A549 (cell line): ENCODE results near the gene PPP2R3A. TPM values are rescaled to one million over a fixed set of nuclear protein-coding genes. Genes with fewer than 3 reads are reported as not detected.

ENCODE experiments used
- ATAC-seq, 2 experiments: fragments of 200-7000 bp in 1 of 2; fragments of >200 bp in 1 of 2; cut with Nextera tagmentation in 1 of 2; cut with Tn5 transposase in 1 of 2; 3 replicates each; pipeline versions ENCODE4 v1.8.0 to v1.9.1; 2018 to 2020; ENCODE audit warnings: mild to moderate bottlenecking in 1 of 2, moderate library complexity in 1 of 2
- CTCF ChIA-PET: fragments of 300-600 bp; sonication (Branson Sonifier 250); formaldehyde crosslinking; extraction: SDS; loops from one replicate; lab custom pipeline; 2021; ENCODE audit warnings: antibody characterized with exemption, inconsistent platforms; lab: Yijun Ruan, JAX
- POLR2A ChIA-PET: fragments of 350-600 bp; formaldehyde crosslinking; extraction: SDS; loops from one replicate; lab custom pipeline; 2021; ENCODE audit warnings: antibody characterized with exemption, inconsistent platforms; lab: Yijun Ruan, JAX
- DNase-seq, 2 experiments: peaks; one replicate each; pipeline versions ENCODE4 v3.0.0 to v3.0.0-alpha.2; 2011 to 2016; ENCODE audit warnings: low read depth in 1 of 2, low spot score in 1 of 2
- FAIRE-seq: peaks from 2 replicates; lab custom pipeline; 2011; peaks lifted over from hg19 to GRCh38; lab: Jason Lieb, UNC
- H3K27ac ChIP-seq, 2 experiments: fragments of >200 bp; sonication (Bioruptor Twin); formaldehyde crosslinking; 3 replicates each; pipeline ENCODE4 v1.5.1; 2016 to 2017
- H3K4me1 ChIP-seq: fragments of >200 bp; sonication (Bioruptor Twin); formaldehyde crosslinking; 3 replicates; pipeline ENCODE4 v1.6.1; 2016
- H3K4me2 ChIP-seq: fragments of >200 bp; sonication (Bioruptor Twin); formaldehyde crosslinking; 3 replicates; pipeline ENCODE4 v1.6.1; 2016
- H3K4me3 ChIP-seq: fragments of >200 bp; sonication (Bioruptor Twin); formaldehyde crosslinking; 3 replicates; pipeline ENCODE4 v1.5.1; 2016
- H3K9me3 ChIP-seq: fragments of >200 bp; sonication (Bioruptor Twin); formaldehyde crosslinking; 3 replicates; pipeline ENCODE4 v1.6.1; 2016
- EHMT2 ChIP-seq: fragments of 200-600 bp; sonication (generic); IDR thresholded peaks from 2 replicates; pipeline ENCODE4 v1.6.1; 2016; ENCODE audit warnings: antibody characterized with exemption, low read depth, mild to moderate bottlenecking, moderate library complexity
- EP300 ChIP-seq, 2 experiments: fragments of >200 bp; sonication (Bioruptor Twin); formaldehyde crosslinking; IDR thresholded peaks; 2 replicates in 1 of 2; 3 replicates in 1 of 2; pipeline ENCODE4 v1.6.1; 2016 to 2017
- FOSB ChIP-seq: fragments of 250-450 bp; sonication (Bioruptor Pico); IDR thresholded peaks from 2 replicates; pipeline ENCODE4 v1.5.0; 2020; ENCODE audit warnings: mild to moderate bottlenecking, moderate library complexity
- HDAC2 ChIP-seq: fragments of 200-600 bp; sonication (generic); IDR thresholded peaks from 2 replicates; pipeline ENCODE4 v1.6.1; 2016
- HEYL ChIP-seq: fragments of 250-450 bp; sonication (Bioruptor Pico); IDR thresholded peaks from 2 replicates; pipeline ENCODE4 v1.8.0; 2021; ENCODE audit warnings: mild to moderate bottlenecking, moderate library complexity
- HOXB5 ChIP-seq: fragments of 250-450 bp; sonication (Bioruptor Pico); IDR thresholded peaks from 2 replicates; pipeline ENCODE4 v1.5.0; 2020; ENCODE audit warnings: mild to moderate bottlenecking, moderate library complexity
- KDM1A ChIP-seq: fragments of 200-600 bp; sonication (generic); IDR thresholded peaks from 2 replicates; pipeline ENCODE4 v1.6.1; 2016; ENCODE audit warnings: low read depth, mild to moderate bottlenecking
- KDM5A ChIP-seq: fragments of 200-600 bp; sonication (generic); IDR thresholded peaks from 2 replicates; pipeline ENCODE4 v1.6.1; 2016; ENCODE audit warnings: antibody characterized with exemption, mild to moderate bottlenecking
- MAFK ChIP-seq: fragments of 450-650 bp; IDR thresholded peaks from 2 replicates; pipeline ENCODE4 v1.6.1; 2014; ENCODE audit not compliant: partially characterized antibody
- MAZ ChIP-seq: fragments of 150-350 bp; IDR thresholded peaks from 2 replicates; pipeline ENCODE4 v1.6.1; 2014; ENCODE audit warnings: antibody characterized with exemption, low read depth, low read length, borderline replicate concordance
- NFE2L2 ChIP-seq: fragments of 150-350 bp; conservative IDR thresholded peaks from 2 replicates; pipeline ENCODE4 v1.6.1; 2014; ENCODE audit warnings: low read length
- PHF8 ChIP-seq: fragments of 200-600 bp; sonication (generic); IDR thresholded peaks from 2 replicates; pipeline ENCODE4 v1.6.1; 2016; ENCODE audit warnings: low read depth, mild to moderate bottlenecking, antibody characterized with exemption, moderate library complexity, borderline replicate concordance
- POLR2AphosphoS2 ChIP-seq: conservative IDR thresholded peaks from 2 replicates; pipeline ENCODE4 v1.6.1; 2012; ENCODE audit warnings: low read length, improper control_type of control experiment, inconsistent platforms
- RAD21 ChIP-seq, 2 experiments: fragments of >200 bp in 1 of 2; sonication (Bioruptor Twin) in 1 of 2; formaldehyde crosslinking in 1 of 2; IDR thresholded peaks in 1 of 2; conservative IDR thresholded peaks in 1 of 2; 2 replicates in 1 of 2; 3 replicates in 1 of 2; pipeline ENCODE4 v1.6.1; 2012 to 2018; ENCODE audit warnings: inconsistent platforms in 1 of 2
- REST ChIP-seq: fragments of 200-600 bp; sonication (generic); IDR thresholded peaks from 2 replicates; pipeline ENCODE4 v1.6.1; 2016; ENCODE audit warnings: antibody characterized with exemption, mild to moderate bottlenecking, moderate library complexity
- SMC3 ChIP-seq: fragments of >200 bp; sonication (Bioruptor Twin); formaldehyde crosslinking; IDR thresholded peaks from 3 replicates; pipeline ENCODE4 v1.6.1; 2018; ENCODE audit warnings: inconsistent platforms
- SREBF2 ChIP-seq: fragments of 450-650 bp; IDR thresholded peaks from 2 replicates; pipeline ENCODE4 v1.6.1; 2014; ENCODE audit warnings: mild to moderate bottlenecking, moderate library complexity
- TFCP2L1 ChIP-seq: fragments of 250-450 bp; sonication (Bioruptor Pico); IDR thresholded peaks from 2 replicates; pipeline ENCODE4 v1.5.0; 2021; ENCODE audit warnings: mild to moderate bottlenecking
- TP53 ChIP-seq: fragments of 250-450 bp; sonication (Bioruptor Pico); IDR thresholded peaks from 2 replicates; pipeline ENCODE4 v1.5.0; 2021; ENCODE audit warnings: mild to moderate bottlenecking, moderate library complexity
- ZC3H11A ChIP-seq: fragments of 450-650 bp; IDR thresholded peaks from 2 replicates; pipeline ENCODE4 v1.6.1; 2014; ENCODE audit warnings: antibody characterized with exemption, mild to moderate bottlenecking
- ZSCAN20 ChIP-seq: fragments of 250-450 bp; sonication (Bioruptor Pico); IDR thresholded peaks from 2 replicates; pipeline ENCODE4 v1.8.0; 2022; ENCODE audit warnings: mild to moderate bottlenecking, moderate library complexity
- WGBS: methylation state at CpG from one replicate; pipeline ENCODE4 v1.1.6; 2017; ENCODE audit errors: missing lambda C conversion rate; 5-methylcytosine and 5-hydroxymethylcytosine counted together
- polyA plus RNA-seq, 4 experiments: library from polyadenylated mRNA; depleted of rRNA in 3 of 4; stranded (reverse); fragments of >200 nt; fragmentation: RNase III in 1 of 4; extraction: RNeasy Plus Mini Kit Qiagen cat#74134 plus additional on column Dnase treatment in 1 of 4; gene quantifications; 2 replicates in 3 of 4; 3 replicates in 1 of 4; pipeline ENCODE4 v1.2.3, GENCODE V29; 2011 to 2017
- TF ChIP-seq, protein P1 (sequence below): IDR thresholded peaks from 2 replicates; pipeline ENCODE4 v1.6.1; 2012; ENCODE audit warnings: low read depth, borderline replicate concordance
- TF ChIP-seq, protein P2 (sequence below): IDR thresholded peaks from 2 replicates; pipeline ENCODE4 v1.6.1; 2012

PPP2R3A gene
- polyA plus RNA-seq, 2 of the 4 experiments (the other 2 are of a cell fraction) = 1.9 to 3.2 TPM

- ATAC-seq = no peak
- Histone ChIP-seq H3K27ac (no peak overlapping the region), H3K9me3 (no peaks in the 10 kb centered on the region)
- no peak for DNase-seq
- CTCF ChIA-PET = interaction anchor here (1.6 kb wide), 1 partner anchor 14 kb away, joined by 3 read pairs; no protein-coding TSS in a partner anchor
- POLR2A ChIA-PET = no interaction called here
- no peak for FAIRE-seq
- TF ChIP-seq ZC3H11A (no peak), POLR2AphosphoS2 (no peak), TFCP2L1 (CRISPR knock-in tag) (no peak), HEYL (CRISPR knock-in tag) (no peak), SREBF2 (no peak), HOXB5 (no peak)
- TF ChIP-seq, all 56 proteins: peak for 0
- no peak overlapping the region for H3K4me2 ChIP-seq
- no peaks in the 10 kb centered on the region for H3K4me1 ChIP-seq
- 86% methylated on average over 4 of the region's 4 CpGs for WGBS
- no peak overlapping the region for H3K4me3 ChIP-seq
These were observed 139.5 kb downstream of the PPP2R3A start for GRCh38 chr3:136105044-136105443.

DNA sequence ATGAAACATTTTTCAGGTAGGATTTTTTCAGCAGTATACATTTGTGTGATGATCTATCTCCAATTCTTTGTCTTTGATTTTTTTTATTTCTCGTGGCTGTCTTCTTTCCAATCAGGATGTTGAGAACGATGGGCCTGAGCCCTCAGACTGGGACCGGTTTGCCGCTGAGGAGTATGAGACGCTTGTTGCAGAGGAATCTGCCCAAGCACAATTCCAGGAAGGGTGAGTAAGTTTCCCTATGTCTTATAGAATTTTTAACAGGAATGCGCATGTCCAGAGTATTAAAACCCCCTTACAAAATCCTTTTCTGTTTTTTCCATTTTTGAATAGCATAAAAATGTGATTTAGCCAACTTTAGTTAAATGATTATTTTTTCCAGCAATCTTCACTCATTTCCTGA lies 140.6 kb downstream of the PPP2R3A start:
- no peak overlapping the region for H3K27ac ChIP-seq
- ChIA-PET POLR2A (no interaction called here), CTCF (no interaction called here)
- no peak for DNase-seq
- ATAC-seq = no peak
- 88% methylated on average over 6 of the region's 6 CpGs for WGBS
- no peak overlapping the region for H3K4me2 ChIP-seq
- no peak for FAIRE-seq
- TF ChIP-seq RAD21 (conservative IDR thresholded peaks at IDR 0.05 in 1 of 2, IDR thresholded peaks at IDR 0.05 in 1 of 2) (no peak), KDM1A (no peak), MAFK (no peak), SMC3 (no peak), PHF8 (no peak), HDAC2 (no peak), EHMT2 (no peak), NFE2L2 (no peak), FOSB (CRISPR knock-in tag) (no peak), TP53 (no peak), MAZ (no peak), KDM5A (no peak), EP300 (IDR thresholded peaks at IDR 0.05) (no peak), REST (no peak), ZSCAN20 (CRISPR knock-in tag) (no peak)
- TF ChIP-seq, protein P1, sequence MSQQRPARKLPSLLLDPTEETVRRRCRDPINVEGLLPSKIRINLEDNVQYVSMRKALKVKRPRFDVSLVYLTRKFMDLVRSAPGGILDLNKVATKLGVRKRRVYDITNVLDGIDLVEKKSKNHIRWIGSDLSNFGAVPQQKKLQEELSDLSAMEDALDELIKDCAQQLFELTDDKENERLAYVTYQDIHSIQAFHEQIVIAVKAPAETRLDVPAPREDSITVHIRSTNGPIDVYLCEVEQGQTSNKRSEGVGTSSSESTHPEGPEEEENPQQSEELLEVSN = no peak
- TF ChIP-seq, protein P2, sequence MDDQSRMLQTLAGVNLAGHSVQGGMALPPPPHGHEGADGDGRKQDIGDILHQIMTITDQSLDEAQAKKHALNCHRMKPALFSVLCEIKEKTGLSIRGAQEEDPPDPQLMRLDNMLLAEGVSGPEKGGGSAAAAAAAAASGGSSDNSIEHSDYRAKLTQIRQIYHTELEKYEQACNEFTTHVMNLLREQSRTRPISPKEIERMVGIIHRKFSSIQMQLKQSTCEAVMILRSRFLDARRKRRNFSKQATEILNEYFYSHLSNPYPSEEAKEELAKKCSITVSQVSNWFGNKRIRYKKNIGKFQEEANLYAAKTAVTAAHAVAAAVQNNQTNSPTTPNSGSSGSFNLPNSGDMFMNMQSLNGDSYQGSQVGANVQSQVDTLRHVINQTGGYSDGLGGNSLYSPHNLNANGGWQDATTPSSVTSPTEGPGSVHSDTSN = no peak
- no peak overlapping the region for H3K4me3 ChIP-seq
- no peaks in the 10 kb centered on the region for H3K9me3 ChIP-seq
- H3K4me1 ChIP-seq = no peaks in the 10 kb centered on the region
